H1 (cell line): Measurements from ENCODE around the gene RAB30. TPM values are rescaled to one million over a fixed set of nuclear protein-coding genes. Genes with fewer than 3 reads are reported as not detected.

Source experiments
- CTCF ChIA-PET: fragments of 300-600 bp; sonication (Branson Sonifier 250); formaldehyde crosslinking; loops from one replicate; lab custom pipeline; 2021; ENCODE audit not compliant: partially characterized antibody; lab: Charles Lee
- POLR2A ChIA-PET: fragments of 300-600 bp; sonication (Branson Sonifier 250); formaldehyde crosslinking; loops from one replicate; lab custom pipeline; 2021; ENCODE audit warnings: inconsistent platforms; ENCODE audit not compliant: partially characterized antibody; lab: Charles Lee
- DNase-seq, 2 experiments: peaks; one replicate each; pipeline versions ENCODE4 v3.0.0 to v3.0.0-alpha.2; 2010 to 2022; ENCODE audit warnings: low spot score in 2 of 2, low read depth in 1 of 2, mixed read lengths in 1 of 2
- FAIRE-seq: peaks from 2 replicates; lab custom pipeline; 2011; peaks lifted over from hg19 to GRCh38; lab: Jason Lieb, UNC
- H2AFZ ChIP-seq: 2 replicates; pipeline ENCODE4 v1.8.1; 2012; ENCODE audit warnings: low read length, inconsistent platforms
- H2AK5ac ChIP-seq: 2 replicates; pipeline ENCODE4 v1.6.1; 2013; ENCODE audit warnings: low read depth, low read length
- H2BK120ac ChIP-seq: replicated peaks from 2 replicates; pipeline ENCODE3; 2013; ENCODE audit warnings: low read depth, low read length, inconsistent platforms
- H2BK12ac ChIP-seq: 2 replicates; pipeline ENCODE4 v1.6.1; 2013; ENCODE audit warnings: low read depth, low read length
- H2BK15ac ChIP-seq: 2 replicates; pipeline ENCODE4 v1.6.1; 2013; ENCODE audit warnings: low read length
- H2BK20ac ChIP-seq: 2 replicates; pipeline ENCODE4 v1.6.1; 2013; ENCODE audit warnings: low read length
- H2BK5ac ChIP-seq: 2 replicates; pipeline ENCODE4 v1.6.1; 2013; ENCODE audit warnings: low read depth, low read length
- H3K14ac ChIP-seq: 2 replicates; pipeline ENCODE4 v1.6.1; 2013; ENCODE audit warnings: inconsistent platforms; ENCODE audit not compliant: insufficient read length
- H3K18ac ChIP-seq: 2 replicates; pipeline ENCODE4 v1.6.1; 2013; ENCODE audit warnings: low read length; ENCODE audit errors: extremely low read depth
- H3K23ac ChIP-seq: 2 replicates; pipeline ENCODE4 v1.6.1; 2013; ENCODE audit warnings: inconsistent platforms; ENCODE audit not compliant: insufficient read length
- H3K23me2 ChIP-seq: 2 replicates; pipeline ENCODE4 v1.6.1; 2013; ENCODE audit warnings: low read depth, low read length
- H3K27ac ChIP-seq: 2 replicates; pipeline ENCODE4 v1.6.1; 2011; ENCODE audit warnings: low read depth, low read length, inconsistent platforms
- H3K27me3 ChIP-seq, 4 experiments: replicated peaks in 1 of 4; 1 replicate in 1 of 4; 2 replicates in 3 of 4; pipeline versions ENCODE4 v1.6.1 to v1.8.1; 2011 to 2013; ENCODE audit warnings: low read length in 3 of 4, mild to moderate bottlenecking in 3 of 4, inconsistent platforms in 2 of 4, mixed read lengths in 2 of 4, moderate library complexity in 1 of 4; ENCODE audit not compliant: control insufficient read depth in 3 of 4, insufficient read depth in 3 of 4; ENCODE audit errors: extremely low read depth in 1 of 4
- H3K36me3 ChIP-seq, 4 experiments: 2 replicates each; pipeline versions ENCODE4 v1.6.1 to v1.8.1; 2011 to 2013; ENCODE audit warnings: mild to moderate bottlenecking in 4 of 4, low read length in 3 of 4, moderate library complexity in 2 of 4, control low read depth in 1 of 4, inconsistent platforms in 1 of 4; ENCODE audit not compliant: insufficient read depth in 4 of 4, control insufficient read depth in 2 of 4
- H3K4ac ChIP-seq: replicated peaks from 2 replicates; pipeline ENCODE3; 2013; ENCODE audit warnings: low read length, low read depth, mixed read lengths, inconsistent platforms; ENCODE audit not compliant: insufficient read length
- H3K4me1 ChIP-seq, 4 experiments: replicated peaks in 1 of 4; 1 replicate in 1 of 4; 2 replicates in 3 of 4; pipeline versions ENCODE4 v1.6.1 to v1.8.1; 2011 to 2013; ENCODE audit warnings: low read length in 3 of 4, inconsistent platforms in 2 of 4, mixed read lengths in 1 of 4; ENCODE audit not compliant: insufficient read depth in 4 of 4, control insufficient read depth in 3 of 4
- H3K4me2 ChIP-seq, 2 experiments: 2 replicates each; pipeline versions ENCODE4 v1.6.1 to v1.8.1; 2011 to 2013; ENCODE audit warnings: low read depth in 2 of 2, low read length in 2 of 2, control low read depth in 1 of 2, inconsistent platforms in 1 of 2, mild to moderate bottlenecking in 1 of 2; ENCODE audit not compliant: insufficient read depth in 1 of 2
- H3K4me3 ChIP-seq, 4 experiments: fragments of 200-600, 300-600 bp in 1 of 4; sonication (generic), shearing (Covaris generic), sonication (Bioruptor Twin) in 1 of 4; 2 replicates each; pipeline versions ENCODE4 v1.5.1 to v1.8.1; 2011 to 2016; ENCODE audit warnings: low read length in 4 of 4, low read depth in 3 of 4, control low read depth in 2 of 4, inconsistent platforms in 2 of 4, mild to moderate bottlenecking in 2 of 4, mixed read lengths in 1 of 4, moderate library complexity in 1 of 4; ENCODE audit not compliant: insufficient read depth in 2 of 4; ENCODE audit errors: extremely low read depth in 1 of 4
- H3K56ac ChIP-seq: replicated peaks from 2 replicates; pipeline ENCODE3; 2013; ENCODE audit warnings: low read depth, mild to moderate bottlenecking, mixed read lengths, low read length, inconsistent platforms; ENCODE audit not compliant: insufficient read length
- H3K79me1 ChIP-seq: 2 replicates; pipeline ENCODE4 v1.6.1; 2013; ENCODE audit warnings: low read depth, low read length, control low read depth
- H3K79me2 ChIP-seq, 2 experiments: 2 replicates each; pipeline versions ENCODE4 v1.6.1 to v1.8.1; 2012 to 2013; ENCODE audit warnings: low read length in 2 of 2, mild to moderate bottlenecking in 2 of 2, inconsistent platforms in 1 of 2; ENCODE audit not compliant: insufficient read depth in 2 of 2, control insufficient read depth in 1 of 2
- H3K9ac ChIP-seq, 4 experiments: replicated peaks in 1 of 4; 1 replicate in 1 of 4; 2 replicates in 3 of 4; pipeline versions ENCODE4 v1.6.1 to v1.8.1; 2011 to 2013; ENCODE audit warnings: low read depth in 3 of 4, low read length in 3 of 4, control low read depth in 2 of 4, mild to moderate bottlenecking in 2 of 4, moderate library complexity in 2 of 4, inconsistent platforms in 1 of 4; ENCODE audit errors: extremely low read depth in 1 of 4
- H3K9me3 ChIP-seq, 2 experiments: 2 replicates each; pipeline versions ENCODE4 v1.6.1 to v1.8.1; 2012 to 2013; ENCODE audit warnings: mild to moderate bottlenecking in 2 of 2, moderate library complexity in 2 of 2, control low read depth in 1 of 2, inconsistent platforms in 1 of 2, low read depth in 1 of 2, low read length in 1 of 2, mixed read lengths in 1 of 2; ENCODE audit not compliant: insufficient read depth in 2 of 2
- H4K20me1 ChIP-seq, 2 experiments: replicated peaks in 1 of 2; 2 replicates each; pipeline versions ENCODE3 to v1.8.1; 2011 to 2013; ENCODE audit warnings: inconsistent platforms in 2 of 2, low read length in 2 of 2, mild to moderate bottlenecking in 1 of 2; ENCODE audit not compliant: insufficient read depth in 2 of 2, control insufficient read depth in 1 of 2
- H4K5ac ChIP-seq: 2 replicates; pipeline ENCODE4 v1.6.1; 2013; ENCODE audit warnings: low read length, low read depth, mixed read lengths, inconsistent platforms; ENCODE audit not compliant: insufficient read length
- H4K8ac ChIP-seq: 2 replicates; pipeline ENCODE4 v1.8.0; 2013; ENCODE audit warnings: mild to moderate bottlenecking, moderate library complexity, low read length, inconsistent platforms; ENCODE audit not compliant: insufficient read depth; ENCODE audit errors: extremely low read depth
- H4K91ac ChIP-seq: replicated peaks from 2 replicates; pipeline ENCODE3; 2013; ENCODE audit warnings: low read length, mixed read lengths, inconsistent platforms; ENCODE audit not compliant: insufficient read length
- BCL11A ChIP-seq, 2 experiments: IDR thresholded peaks; one replicate each; pipeline ENCODE4 v1.6.1; 2011; ENCODE audit warnings: low read depth in 2 of 2, low read length in 2 of 2, mild to moderate bottlenecking in 2 of 2
- CEBPB ChIP-seq: IDR thresholded peaks from 2 replicates; pipeline ENCODE4 v1.6.1; 2012; ENCODE audit warnings: low read depth, low read length
- CTBP2 ChIP-seq: IDR thresholded peaks from 2 replicates; pipeline ENCODE4 v1.7.0; 2011; ENCODE audit warnings: borderline replicate concordance, mild to moderate bottlenecking, moderate library complexity, mixed read lengths, low read length; ENCODE audit not compliant: insufficient read depth, insufficient read length
- EGR1 ChIP-seq: IDR thresholded peaks from 2 replicates; pipeline ENCODE4 v1.6.1; 2011; ENCODE audit warnings: low read depth, low read length, borderline replicate concordance
- HDAC6 ChIP-seq: IDR thresholded peaks from one replicate; pipeline ENCODE4 v1.7.1; 2012; ENCODE audit warnings: low read depth, mild to moderate bottlenecking, inconsistent platforms, low read length, moderate library complexity
- JUND ChIP-seq: IDR thresholded peaks from 2 replicates; pipeline ENCODE4 v1.6.1; 2011; ENCODE audit warnings: mild to moderate bottlenecking, improper control_type of control experiment, low read length
- NRF1 ChIP-seq: IDR thresholded peaks from 2 replicates; pipeline ENCODE4 v1.6.1; 2011; ENCODE audit warnings: mild to moderate bottlenecking, low read depth, low read length, improper control_type of control experiment
- POLR2A ChIP-seq, 2 experiments: IDR thresholded peaks; 1 replicate in 1 of 2; 2 replicates in 1 of 2; pipeline ENCODE4 v1.6.1; 2011; ENCODE audit warnings: low read depth in 2 of 2, low read length in 2 of 2, mild to moderate bottlenecking in 2 of 2; ENCODE audit errors: control extremely low read depth in 1 of 2
- RXRA ChIP-seq: IDR thresholded peaks from 2 replicates; pipeline ENCODE4 v1.6.1; 2011; ENCODE audit warnings: low read depth, mild to moderate bottlenecking, low read length, moderate library complexity; ENCODE audit not compliant: insufficient read depth
- SIX5 ChIP-seq: IDR thresholded peaks from 2 replicates; pipeline ENCODE4 v1.6.1; 2011; ENCODE audit warnings: mild to moderate bottlenecking, low read depth, low read length
- SP1 ChIP-seq: IDR thresholded peaks from 2 replicates; pipeline ENCODE4 v1.6.1; 2011; ENCODE audit warnings: low read depth, low read length
- TEAD4 ChIP-seq: IDR thresholded peaks from 2 replicates; pipeline ENCODE4 v1.6.1; 2012; ENCODE audit warnings: low read depth, low read length, inconsistent platforms, mixed read lengths
- WGBS, 2 experiments: shearing (Covaris generic) in 1 of 2; methylation state at CpG; one replicate each; pipeline versions ENCODE4 v1.1.6 to v1.1.7; 2013 to 2015; ENCODE audit warnings: low lambda C conversion rate in 2 of 2, mixed read lengths in 2 of 2, inconsistent platforms in 1 of 2, low coverage in 1 of 2, missing lambda C conversion rate in 1 of 2; ENCODE audit not compliant: insufficient replicate concordance in 2 of 2, insufficient coverage in 1 of 2, insufficient read length in 1 of 2; ENCODE audit errors: extremely low coverage in 1 of 2, missing lambda C conversion rate in 1 of 2; 5-methylcytosine and 5-hydroxymethylcytosine counted together
- polyA plus RNA-seq, 7 experiments: library from polyadenylated mRNA; depleted of rRNA in 3 of 7; stranded (reverse) in 5 of 7; unstranded in 2 of 7; fragments of >200 nt in 5 of 7; fragments of 200-250 nt in 2 of 7; gene quantifications; 1 replicate in 5 of 7; 2 replicates in 1 of 7; 4 replicates in 1 of 7; pipeline versions ENCODE4 v1.2.1 to v1.2.3, GENCODE V29; 2011 to 2013; ENCODE audit warnings: missing spikeins in 2 of 7, mixed read lengths in 2 of 7
- total RNA-seq: library from RNA; stranded (reverse); fragmentation: NEBNext Ultra II Directional; extraction: Animal tissue kit (Norgen Biotek cat#: 25700); gene quantifications from 2 replicates; pipeline ENCODE4 v1.2.1, GENCODE V29; 2021

RAB30 gene
- total and polyA plus RNA-seq, 2 of the 8 experiments (the other 6 are each of a cell fraction or from before 2014, with no cell fraction given), result 1.6 to 11.7 TPM

GRCh38 chr11:83047515-83048225, 24.0 kb downstream of the RAB30 start:
- H2BK20ac ChIP-seq, result no peak overlapping the region

More at GRCh38 chr11:83047515-83048225, 24.0 kb downstream of the RAB30 start:
- Histone ChIP-seq H3K79me1 (no peaks in the 10 kb centered on the region), H3K9me3 (no peaks in the 10 kb centered on the region), H3K4me3 (no peak overlapping the region), H3K56ac (no peak overlapping the region), H3K9ac (no peak overlapping the region), H3K23ac (no peak overlapping the region), H3K18ac (no peak overlapping the region), H2BK12ac (no peak overlapping the region), H3K4me2 (no peak overlapping the region), H2AFZ (no peak overlapping the region), H3K14ac (no peak overlapping the region), H4K5ac (no peak overlapping the region), H2BK120ac (no peak overlapping the region), H3K4me1 (peaks cover 0 to 7% (median 2%) of the 10 kb centered on the region in 4 experiments; a peak in 2 of 7 replicates), H3K79me2 (no peaks in the 10 kb centered on the region), H3K23me2 (no peaks in the 10 kb centered on the region), H2AK5ac (no peak overlapping the region), H4K91ac (no peak overlapping the region), H3K4ac (no peak overlapping the region), H3K36me3 (no peaks in the 10 kb centered on the region), H2BK5ac (no peak overlapping the region), H4K8ac (no peak overlapping the region), H3K27ac (no peak overlapping the region), H4K20me1 (no peaks in the 10 kb centered on the region), H2BK15ac (no peak overlapping the region), H3K27me3 (peaks cover 0 to 1% (median 0%) of the 10 kb centered on the region in 4 experiments; a peak in 1 of 7 replicates)
- TF ChIP-seq HDAC6, result no peak
- no peak for TF ChIP-seq JUND
- no peak for TF ChIP-seq SIX5
- no peak for TF ChIP-seq RXRA
- no peak for TF ChIP-seq BCL11A (IDR thresholded peaks at IDR 0.05; ENCODE audit: low read depth in 2 of 2, low read length in 2 of 2)
- no peak for TF ChIP-seq CTBP2
- TF ChIP-seq SP1, result no peak
- no peak for TF ChIP-seq EGR1
- TF ChIP-seq CEBPB, result no peak
- TF ChIP-seq POLR2A (IDR thresholded peaks at IDR 0.05; ENCODE audit: control extremely low read depth in 1 of 2, low read depth in 2 of 2, low read length in 2 of 2), result no peak
- no peak for TF ChIP-seq NRF1
- no peak for TF ChIP-seq TEAD4
- ChIA-PET POLR2A (no interaction called here), CTCF (interaction anchor here (0.6 to 1.4 kb wide), 3 partner anchors 11 to 126 kb away, joined by 3 to 4 read pairs (median 3); no protein-coding TSS in a partner anchor)
- no peak for FAIRE-seq
- whole genome bisulfite sequencing, 2 experiments, result 84% methylated on average over 4 of the region's 4 CpGs; no CpG with 5 or more reads in 1 of the 2 experiments
- DNase-seq, result no peak
